Measurements from ENCODE around the gene MIPOL1. TPM values are rescaled to one million over a fixed set of nuclear protein-coding genes. Genes with fewer than 3 reads are reported as not detected.

The MIPOL1 gene
- total RNA-seq, 1 experiment from 2014 or later = 13.1 TPM

DNA sequence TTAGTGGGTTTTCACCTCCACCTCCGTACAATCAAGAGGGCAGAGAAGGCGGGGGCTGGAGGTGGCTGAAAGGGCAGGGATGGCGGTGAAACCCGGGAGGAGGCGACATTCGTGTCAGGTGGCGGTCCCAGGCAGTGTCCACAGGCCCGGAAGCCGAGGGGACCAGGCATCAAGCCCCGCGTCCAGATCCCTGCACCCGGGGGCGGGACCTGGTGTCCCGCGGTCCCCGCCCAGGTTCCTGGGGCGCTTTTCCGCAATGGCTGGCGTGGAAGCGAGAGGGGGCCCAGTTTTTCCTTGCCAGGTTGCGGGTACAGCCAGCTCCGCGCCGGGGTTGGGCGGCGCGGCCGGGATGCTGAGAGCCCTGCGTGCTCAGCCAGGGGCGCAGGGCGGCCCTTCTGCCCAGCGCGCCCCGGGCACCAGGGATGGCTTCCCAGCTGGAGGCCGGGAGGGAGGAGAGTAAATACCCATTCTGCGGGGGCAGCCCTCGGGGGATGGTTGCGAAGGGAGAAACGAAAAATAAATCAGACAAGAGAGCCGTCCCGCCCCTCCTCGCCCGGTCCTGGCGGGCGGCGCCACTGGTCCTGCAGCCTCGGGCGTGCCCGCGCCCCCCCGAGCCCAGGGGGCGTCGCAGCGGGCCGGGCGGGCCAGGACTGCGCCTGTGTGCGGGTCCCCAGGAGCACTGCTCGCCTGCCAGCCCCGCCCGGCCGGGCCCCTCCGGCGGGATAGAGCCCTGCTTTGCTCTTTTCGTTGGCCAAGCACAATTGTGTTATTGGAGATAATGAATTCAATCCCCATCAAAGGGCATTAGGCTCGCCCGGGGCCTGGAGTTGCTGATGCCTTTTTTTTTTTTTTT, 385.8 kb downstream of the MIPOL1 start:
- Histone ChIP-seq H3K9me3 (ENCODE audit: insufficient read depth, low read depth) (no peaks in the 10 kb centered on the region), H2AFZ (peak overlapping the region; percentile 82), H3K36me3 (ENCODE audit: low read depth) (no peaks in the 10 kb centered on the region), H3K27me3 (ENCODE audit: insufficient read depth, low read depth) (no peaks in the 10 kb centered on the region), H3K27ac (peak overlapping the region; percentile 94), H3K4me2 (peak overlapping the region; percentile 77), H3K4me1 (replicated peaks; ENCODE audit: insufficient read depth) (peaks cover 63% of the 10 kb centered on the region), H3F3A (ENCODE audit: insufficient read depth, low read depth) (peaks cover 31% of the 10 kb centered on the region), H3K4me3 (peak overlapping the region; percentile 71), H3K79me2 (ENCODE audit: low read depth) (peaks cover 40% of the 10 kb centered on the region), H4K20me1 (ENCODE audit: insufficient read depth) (no peaks in the 10 kb centered on the region), H3K9me2 (ENCODE audit: insufficient read depth) (no peaks in the 10 kb centered on the region)
- intact Hi-C loops (cut with micrococcal nuclease; ENCODE audit: unreplicated experiment) = no loop called here
- TF ChIP-seq EZH2 (IDR thresholded peaks at IDR 0.05; ENCODE audit: low read depth) = no peak
- TF ChIP-seq, protein P1, sequence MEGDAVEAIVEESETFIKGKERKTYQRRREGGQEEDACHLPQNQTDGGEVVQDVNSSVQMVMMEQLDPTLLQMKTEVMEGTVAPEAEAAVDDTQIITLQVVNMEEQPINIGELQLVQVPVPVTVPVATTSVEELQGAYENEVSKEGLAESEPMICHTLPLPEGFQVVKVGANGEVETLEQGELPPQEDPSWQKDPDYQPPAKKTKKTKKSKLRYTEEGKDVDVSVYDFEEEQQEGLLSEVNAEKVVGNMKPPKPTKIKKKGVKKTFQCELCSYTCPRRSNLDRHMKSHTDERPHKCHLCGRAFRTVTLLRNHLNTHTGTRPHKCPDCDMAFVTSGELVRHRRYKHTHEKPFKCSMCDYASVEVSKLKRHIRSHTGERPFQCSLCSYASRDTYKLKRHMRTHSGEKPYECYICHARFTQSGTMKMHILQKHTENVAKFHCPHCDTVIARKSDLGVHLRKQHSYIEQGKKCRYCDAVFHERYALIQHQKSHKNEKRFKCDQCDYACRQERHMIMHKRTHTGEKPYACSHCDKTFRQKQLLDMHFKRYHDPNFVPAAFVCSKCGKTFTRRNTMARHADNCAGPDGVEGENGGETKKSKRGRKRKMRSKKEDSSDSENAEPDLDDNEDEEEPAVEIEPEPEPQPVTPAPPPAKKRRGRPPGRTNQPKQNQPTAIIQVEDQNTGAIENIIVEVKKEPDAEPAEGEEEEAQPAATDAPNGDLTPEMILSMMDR (conservative IDR thresholded peaks at IDR 0.05) = no peak
- CTCF ChIA-PET = no interaction called here
- peak in 1 of 2 experiments; percentile 67 for DNase-seq
- POLR2A ChIA-PET (ENCODE audit: unreplicated experiment) = interaction anchor here (0.6 to 0.7 kb wide), 2 partner anchors 325 to 1464 kb away, joined by 5 to 14 read pairs; no protein-coding TSS in a partner anchor
- no TSS peak for BruUV-seq (replicated peaks)

DNA sequence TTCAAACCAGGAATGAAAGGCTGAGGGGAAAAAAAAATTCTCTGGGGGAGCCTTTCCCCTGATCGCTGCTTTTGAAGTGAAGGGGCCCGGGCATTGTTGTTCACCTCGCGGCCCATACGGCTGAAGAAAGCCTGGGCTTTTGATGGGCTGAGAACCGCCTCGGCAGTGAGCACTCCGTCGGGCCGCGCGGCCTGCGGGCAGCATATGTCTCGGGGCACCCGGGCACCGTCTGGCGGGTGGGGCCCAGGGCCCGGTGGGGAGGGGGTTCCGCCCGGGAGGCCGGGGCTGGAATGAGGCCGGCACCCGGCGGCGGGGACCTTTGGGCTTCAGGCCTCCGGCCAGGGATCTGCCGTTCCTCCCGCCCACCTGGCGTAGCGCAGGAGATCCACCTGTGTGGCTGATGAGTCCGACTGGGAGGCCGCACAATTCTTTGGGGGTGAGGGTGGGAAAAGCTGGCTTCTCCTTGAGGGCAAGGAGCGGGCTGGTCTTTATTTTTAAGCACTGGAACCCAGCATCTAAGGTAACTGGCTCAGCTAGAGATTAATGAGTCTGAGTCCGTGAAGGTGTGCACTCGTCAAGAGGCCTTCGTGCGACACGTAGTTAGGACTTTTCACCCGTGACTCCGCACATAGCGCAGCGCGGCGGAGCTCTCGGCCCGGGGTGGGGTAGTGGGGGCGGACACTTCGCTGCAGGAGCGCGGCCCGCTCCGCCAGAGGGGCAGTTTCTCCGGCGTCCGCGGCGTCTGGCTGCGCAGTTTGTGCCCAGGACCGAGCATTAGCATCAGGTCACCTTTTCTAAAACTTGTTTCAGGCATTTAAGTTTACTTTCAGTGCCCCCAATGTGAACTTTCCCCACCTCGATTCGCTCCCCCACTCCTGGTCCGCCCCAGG, 386.7 kb downstream of the MIPOL1 start:
- intact Hi-C loops (cut with micrococcal nuclease; ENCODE audit: unreplicated experiment) = no loop called here
- BruUV-seq (replicated peaks) = TSS peak; percentile 48
- Histone ChIP-seq H3K27ac (peak overlapping the region; percentile 94), H3K9me3 (ENCODE audit: insufficient read depth, low read depth) (no peaks in the 10 kb centered on the region), H3K79me2 (ENCODE audit: low read depth) (peaks cover 49% of the 10 kb centered on the region), H3F3A (ENCODE audit: insufficient read depth, low read depth) (peaks cover 29% of the 10 kb centered on the region), H3K9me2 (ENCODE audit: insufficient read depth) (no peaks in the 10 kb centered on the region), H2AFZ (no peak overlapping the region), H3K27me3 (ENCODE audit: insufficient read depth, low read depth) (no peaks in the 10 kb centered on the region), H4K20me1 (ENCODE audit: insufficient read depth) (no peaks in the 10 kb centered on the region), H3K4me1 (replicated peaks; ENCODE audit: insufficient read depth) (peaks cover 54% of the 10 kb centered on the region), H3K36me3 (ENCODE audit: low read depth) (0 out of 2 replicates have a peak, but pooled peaks cover under 1% of the 10 kb centered on the region), H3K4me2 (peak overlapping the region; percentile 77), H3K4me3 (peak overlapping the region; percentile 71; the same call in 1 of the 2 replicates)
- ChIA-PET POLR2A (ENCODE audit: unreplicated experiment) (no interaction called here), CTCF (interaction anchor here (0.6 kb wide), 1 partner anchor 325 kb away, joined by 7 read pairs; no protein-coding TSS in a partner anchor)
- no peak for DNase-seq
- no peak for TF ChIP-seq EZH2 (IDR thresholded peaks at IDR 0.05; ENCODE audit: low read depth)
- TF ChIP-seq, protein P1 (conservative IDR thresholded peaks at IDR 0.05) = no peak

DNA sequence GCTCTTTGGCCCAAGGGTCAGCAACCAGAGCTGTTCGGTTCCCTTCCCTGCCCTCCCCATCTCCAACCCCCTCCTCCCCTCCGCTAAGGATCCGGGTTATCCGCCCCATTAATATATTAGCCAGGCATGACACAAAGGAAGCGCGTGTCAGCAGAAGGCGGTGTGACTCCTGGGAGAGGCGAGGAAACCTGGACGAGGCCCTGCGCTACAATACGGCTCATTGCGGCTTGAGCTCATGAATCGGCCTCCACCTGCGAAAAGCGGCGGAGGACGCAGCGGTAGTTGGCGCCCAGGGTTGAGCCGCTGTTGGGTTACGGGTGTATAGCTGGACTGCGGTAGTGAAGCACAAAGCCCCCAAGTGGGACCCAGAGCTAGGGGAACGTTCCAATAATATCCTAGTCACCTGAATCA, 387.4 kb downstream of the MIPOL1 start:
- no peak overlapping the region for H3K4me3 ChIP-seq
- no peak overlapping the region for H3K27ac ChIP-seq
- H3K36me3 ChIP-seq (ENCODE audit: low read depth) = peaks cover 7% of the 10 kb centered on the region; the same call in 1 of the 2 replicates
- no peak overlapping the region for H2AFZ ChIP-seq
- no peaks in the 10 kb centered on the region for H3K27me3 ChIP-seq (ENCODE audit: insufficient read depth, low read depth)
- no peak overlapping the region for H3K4me2 ChIP-seq
- TF ChIP-seq EZH2 (IDR thresholded peaks at IDR 0.05; ENCODE audit: low read depth) = no peak
- H3K79me2 ChIP-seq (ENCODE audit: low read depth) = peaks cover 55% of the 10 kb centered on the region
- POLR2A ChIA-PET (ENCODE audit: unreplicated experiment) = interaction anchor here (0.7 kb wide), 1 partner anchor 112 kb away, joined by 4 read pairs; no protein-coding TSS in a partner anchor
- H4K20me1 ChIP-seq (ENCODE audit: insufficient read depth) = no peaks in the 10 kb centered on the region
- CTCF ChIA-PET = no interaction called here
- no peaks in the 10 kb centered on the region for H3K9me2 ChIP-seq (ENCODE audit: insufficient read depth)
- DNase-seq = no peak
- H3F3A ChIP-seq (ENCODE audit: insufficient read depth, low read depth) = peaks cover 24% of the 10 kb centered on the region; the same call in 1 of the 2 replicates
- peaks cover 48% of the 10 kb centered on the region for H3K4me1 ChIP-seq (replicated peaks; ENCODE audit: insufficient read depth)
- BruUV-seq (replicated peaks) = no TSS peak
- intact Hi-C loops (cut with micrococcal nuclease; ENCODE audit: unreplicated experiment) = no loop called here
- H3K9me3 ChIP-seq (ENCODE audit: insufficient read depth, low read depth) = no peaks in the 10 kb centered on the region
